Liver (tissue), 9 donors: Measurements from ENCODE around the gene RPP40. TPM values are rescaled to one million over a fixed set of nuclear protein-coding genes. Genes with fewer than 3 reads are reported as not detected.

Experiments used
- DNase-seq: peaks from one replicate; pipeline ENCODE4 v3.0.0-alpha.2; 2017; ENCODE audit warnings: low spot score
- H3K27ac ChIP-seq, 2 donors: one replicate each; pipeline ENCODE4 v1.7.0; 2013; ENCODE audit warnings: inconsistent platforms in 2 of 2, low read length in 2 of 2, control low read depth in 1 of 2, low read depth in 1 of 2, mild to moderate bottlenecking in 1 of 2
- H3K27me3 ChIP-seq, 4 donors: one replicate each; pipeline versions ENCODE4 v1.6.1 to v1.7.0; 2013; ENCODE audit warnings: low read length in 3 of 4, inconsistent platforms in 1 of 4, mild to moderate bottlenecking in 1 of 4, moderate library complexity in 1 of 4; ENCODE audit not compliant: control insufficient read depth in 4 of 4, insufficient read depth in 4 of 4
- H3K36me3 ChIP-seq, 4 donors: one replicate each; pipeline versions ENCODE4 v1.6.1 to v1.7.0; 2013; ENCODE audit warnings: low read length in 3 of 4, mild to moderate bottlenecking in 3 of 4, low read depth in 1 of 4, moderate library complexity in 1 of 4; ENCODE audit not compliant: control insufficient read depth in 4 of 4, insufficient read depth in 3 of 4
- H3K4me1 ChIP-seq, 4 donors: one replicate each; pipeline versions ENCODE4 v1.6.1 to v1.7.0; 2013; ENCODE audit warnings: low read length in 3 of 4, mild to moderate bottlenecking in 3 of 4, moderate library complexity in 1 of 4; ENCODE audit not compliant: control insufficient read depth in 4 of 4, insufficient read depth in 4 of 4
- H3K4me3 ChIP-seq, 3 donors: one replicate each; pipeline versions ENCODE4 v1.6.1 to v1.7.0; 2013; ENCODE audit warnings: low read length in 3 of 3, control low read depth in 1 of 3, low read depth in 1 of 3, mild to moderate bottlenecking in 1 of 3
- H3K9ac ChIP-seq, 2 donors: one replicate each; pipeline ENCODE4 v1.7.0; 2013; ENCODE audit warnings: low read length in 2 of 2, mild to moderate bottlenecking in 2 of 2, moderate library complexity in 2 of 2, control low read depth in 1 of 2, low read depth in 1 of 2
- H3K9me3 ChIP-seq, 4 donors: one replicate each; pipeline versions ENCODE4 v1.6.1 to v1.7.0; 2013; ENCODE audit warnings: low read length in 3 of 4; ENCODE audit not compliant: control insufficient read depth in 4 of 4
- EGR1 ChIP-seq, 2 donors: IDR thresholded peaks; 2 replicates each; pipeline ENCODE4 v1.6.1; 2016 to 2018; ENCODE audit warnings: antibody characterized with exemption in 2 of 2, low read depth in 2 of 2
- FOXA1 ChIP-seq: IDR thresholded peaks from 2 replicates; pipeline ENCODE4 v1.6.1; 2016; ENCODE audit warnings: antibody characterized with exemption
- FOXA2 ChIP-seq: IDR thresholded peaks from 2 replicates; pipeline ENCODE4 v1.6.1; 2016; ENCODE audit warnings: antibody characterized with exemption
- GABPA ChIP-seq, 2 donors: IDR thresholded peaks in 1 of 2; conservative IDR thresholded peaks in 1 of 2; 2 replicates each; pipeline ENCODE4 v1.6.1; 2016; ENCODE audit warnings: antibody characterized with exemption in 2 of 2, mild to moderate bottlenecking in 1 of 2, moderate library complexity in 1 of 2
- JUND ChIP-seq, 2 donors: IDR thresholded peaks; 2 replicates each; pipeline ENCODE4 v1.6.1; 2016; ENCODE audit warnings: antibody characterized with exemption in 2 of 2
- MAX ChIP-seq: IDR thresholded peaks from 2 replicates; pipeline ENCODE4 v1.6.1; 2016; ENCODE audit warnings: antibody characterized with exemption
- NR2F2 ChIP-seq: IDR thresholded peaks from 2 replicates; pipeline ENCODE4 v1.6.1; 2016; ENCODE audit warnings: antibody characterized with exemption
- RAD21 ChIP-seq, 2 donors: IDR thresholded peaks; 2 replicates each; pipeline ENCODE4 v1.6.1; 2016; ENCODE audit warnings: antibody characterized with exemption in 2 of 2, mild to moderate bottlenecking in 2 of 2
- REST ChIP-seq: IDR thresholded peaks from 2 replicates; pipeline ENCODE4 v1.6.1; 2016; ENCODE audit warnings: antibody characterized with exemption, mild to moderate bottlenecking
- SP1 ChIP-seq: IDR thresholded peaks from 2 replicates; pipeline ENCODE4 v1.6.1; 2018; ENCODE audit warnings: antibody characterized with exemption, mild to moderate bottlenecking
- TAF1 ChIP-seq: conservative IDR thresholded peaks from 2 replicates; pipeline ENCODE4 v1.6.1; 2016; ENCODE audit warnings: antibody characterized with exemption, mild to moderate bottlenecking
- YY1 ChIP-seq: IDR thresholded peaks from 2 replicates; pipeline ENCODE4 v1.6.1; 2016; ENCODE audit warnings: antibody characterized with exemption, mild to moderate bottlenecking
- WGBS: extraction: QIAGEN DNeasy Blood & Tissue Kit; methylation state at CpG from one replicate; pipeline ENCODE4 v1.1.7; 2013; 5-methylcytosine and 5-hydroxymethylcytosine counted together
- polyA plus RNA-seq, 2 donors: library from polyadenylated mRNA; stranded (reverse) in 1 of 2; unstranded in 1 of 2; fragments of 200-250 nt in 1 of 2; fragments of >200 nt in 1 of 2; fragmentation: Nextera tagmentation in 1 of 2; extraction: Ambion mirVana in 1 of 2; gene quantifications; one replicate each; pipeline versions ENCODE4 v1.2.1 to v1.2.3, GENCODE V29; 2013 to 2015
- total RNA-seq, 2 donors: library from RNA; depleted of rRNA; stranded (reverse); fragments of >200 nt; gene quantifications; one replicate each; pipeline ENCODE4 v1.2.3, GENCODE V29; 2014
- TF ChIP-seq, protein P1 (sequence below): fragments of 150-350 bp; IDR thresholded peaks from 2 replicates; pipeline ENCODE4 v1.5.1; 2017; ENCODE audit warnings: improper control_type of control experiment, low read depth, low read length; ENCODE audit not compliant: missing input control
- TF ChIP-seq, protein P2 (sequence below): IDR thresholded peaks from 2 replicates; pipeline ENCODE4 v1.6.1; 2016; ENCODE audit warnings: antibody characterized with exemption
- TF ChIP-seq, protein P3 (sequence below): IDR thresholded peaks from 2 replicates; pipeline ENCODE4 v1.6.1; 2016; ENCODE audit warnings: antibody characterized with exemption
- donor health status: healthy.
- donor health status: healthy.
- donor health status: healthy.
- donor health status: healthy.
- donor health status: healthy.

Gene RPP40
- total and polyA plus RNA-seq, 4 donors, result 5.4 to 9.5 (median 8.9) TPM

DNA sequence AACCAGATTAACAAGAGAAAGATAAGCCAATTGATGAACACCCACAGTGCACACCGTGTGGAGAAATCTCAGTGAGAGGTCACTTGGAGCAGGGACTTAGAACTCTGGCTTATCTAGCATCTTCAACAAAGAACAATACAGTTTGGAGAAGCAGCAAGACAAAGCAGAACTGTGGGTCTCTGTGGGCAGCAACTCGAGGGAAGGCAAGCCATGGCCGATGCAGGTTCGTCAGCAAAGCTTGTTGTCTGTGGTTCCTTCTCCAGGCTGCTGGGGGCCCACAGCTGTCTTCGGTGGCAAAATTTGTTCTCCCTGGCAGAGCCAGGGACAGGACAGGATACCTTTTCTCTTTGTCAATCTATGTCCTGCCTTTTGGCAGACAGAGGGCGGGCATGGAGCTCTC, 22.1 kb downstream of the RPP40 start:
- no peak overlapping the region for H3K9ac ChIP-seq
- H3K4me3 ChIP-seq, result no peak overlapping the region
- H3K36me3 ChIP-seq, result no peaks in the 10 kb centered on the region
- WGBS, result 59% methylated on average over 6 of the region's 6 CpGs
- TF ChIP-seq EGR1 (IDR thresholded peaks at IDR 0.05; ENCODE audit: low read depth in 2 of 2) (no peak), RAD21 (IDR thresholded peaks at IDR 0.05) (no peak), JUND (IDR thresholded peaks at IDR 0.05) (no peak), FOXA2 (no peak), TAF1 (no peak), FOXA1 (no peak), MAX (no peak)
- TF ChIP-seq, protein P1, sequence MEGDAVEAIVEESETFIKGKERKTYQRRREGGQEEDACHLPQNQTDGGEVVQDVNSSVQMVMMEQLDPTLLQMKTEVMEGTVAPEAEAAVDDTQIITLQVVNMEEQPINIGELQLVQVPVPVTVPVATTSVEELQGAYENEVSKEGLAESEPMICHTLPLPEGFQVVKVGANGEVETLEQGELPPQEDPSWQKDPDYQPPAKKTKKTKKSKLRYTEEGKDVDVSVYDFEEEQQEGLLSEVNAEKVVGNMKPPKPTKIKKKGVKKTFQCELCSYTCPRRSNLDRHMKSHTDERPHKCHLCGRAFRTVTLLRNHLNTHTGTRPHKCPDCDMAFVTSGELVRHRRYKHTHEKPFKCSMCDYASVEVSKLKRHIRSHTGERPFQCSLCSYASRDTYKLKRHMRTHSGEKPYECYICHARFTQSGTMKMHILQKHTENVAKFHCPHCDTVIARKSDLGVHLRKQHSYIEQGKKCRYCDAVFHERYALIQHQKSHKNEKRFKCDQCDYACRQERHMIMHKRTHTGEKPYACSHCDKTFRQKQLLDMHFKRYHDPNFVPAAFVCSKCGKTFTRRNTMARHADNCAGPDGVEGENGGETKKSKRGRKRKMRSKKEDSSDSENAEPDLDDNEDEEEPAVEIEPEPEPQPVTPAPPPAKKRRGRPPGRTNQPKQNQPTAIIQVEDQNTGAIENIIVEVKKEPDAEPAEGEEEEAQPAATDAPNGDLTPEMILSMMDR, result no peak
- TF ChIP-seq, protein P2, sequence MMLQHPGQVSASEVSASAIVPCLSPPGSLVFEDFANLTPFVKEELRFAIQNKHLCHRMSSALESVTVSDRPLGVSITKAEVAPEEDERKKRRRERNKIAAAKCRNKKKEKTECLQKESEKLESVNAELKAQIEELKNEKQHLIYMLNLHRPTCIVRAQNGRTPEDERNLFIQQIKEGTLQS, result no peak
- H3K9me3 ChIP-seq, result peaks cover 1 to 14% (median 9%) of the 10 kb centered on the region in 4 donors
- DNase-seq, result no peak
- no peaks in the 10 kb centered on the region for H3K4me1 ChIP-seq
- H3K27me3 ChIP-seq, result no peaks in the 10 kb centered on the region
- H3K27ac ChIP-seq, result no peak overlapping the region

GRCh38 chr6:4979426-4979825, 24.4 kb downstream of the RPP40 start:
- Histone ChIP-seq H3K27me3 (no peaks in the 10 kb centered on the region), H3K9me3 (peaks cover 1 to 14% (median 9%) of the 10 kb centered on the region in 4 donors), H3K36me3 (no peaks in the 10 kb centered on the region), H3K4me3 (no peak overlapping the region), H3K9ac (no peak overlapping the region), H3K27ac (no peak overlapping the region), H3K4me1 (no peaks in the 10 kb centered on the region)
- TF ChIP-seq, protein P3, sequence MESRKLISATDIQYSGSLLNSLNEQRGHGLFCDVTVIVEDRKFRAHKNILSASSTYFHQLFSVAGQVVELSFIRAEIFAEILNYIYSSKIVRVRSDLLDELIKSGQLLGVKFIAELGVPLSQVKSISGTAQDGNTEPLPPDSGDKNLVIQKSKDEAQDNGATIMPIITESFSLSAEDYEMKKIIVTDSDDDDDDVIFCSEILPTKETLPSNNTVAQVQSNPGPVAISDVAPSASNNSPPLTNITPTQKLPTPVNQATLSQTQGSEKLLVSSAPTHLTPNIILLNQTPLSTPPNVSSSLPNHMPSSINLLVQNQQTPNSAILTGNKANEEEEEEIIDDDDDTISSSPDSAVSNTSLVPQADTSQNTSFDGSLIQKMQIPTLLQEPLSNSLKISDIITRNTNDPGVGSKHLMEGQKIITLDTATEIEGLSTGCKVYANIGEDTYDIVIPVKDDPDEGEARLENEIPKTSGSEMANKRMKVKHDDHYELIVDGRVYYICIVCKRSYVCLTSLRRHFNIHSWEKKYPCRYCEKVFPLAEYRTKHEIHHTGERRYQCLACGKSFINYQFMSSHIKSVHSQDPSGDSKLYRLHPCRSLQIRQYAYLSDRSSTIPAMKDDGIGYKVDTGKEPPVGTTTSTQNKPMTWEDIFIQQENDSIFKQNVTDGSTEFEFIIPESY, result no peak
- TF ChIP-seq RAD21 (IDR thresholded peaks at IDR 0.05) (no peak), YY1 (no peak), FOXA1 (no peak), REST (no peak), JUND (IDR thresholded peaks at IDR 0.05) (no peak), SP1 (no peak), NR2F2 (no peak), TAF1 (no peak), GABPA (IDR thresholded peaks at IDR 0.05 in 1 of 2, conservative IDR thresholded peaks at IDR 0.05 in 1 of 2) (no peak), MAX (no peak), FOXA2 (no peak)
- TF ChIP-seq, protein P2, result no peak
- TF ChIP-seq, protein P1, result no peak
- WGBS, result 65% methylated on average over 3 of the region's 3 CpGs
- DNase-seq, result no peak
